Stimulated activated CD8-positive, alpha-beta memory T cell treated with anti-CD3 and anti-CD28 coated beads, Interleukin-2, amount 100 ng/mL, for 48 hours (primary cell): ENCODE data around the gene MIGA1.
"Not testable (repeated sequence)": the region's sequence is repeated elsewhere in the genome, so short reads cannot be mapped to it uniquely, and the experiment has no call there.

Source experiments
- DNase-seq, 2 donors: peaks; one replicate each; pipeline ENCODE4 v3.0.0-alpha.2; 2020; ENCODE audit warnings: low read depth in 2 of 2

MIGA1 gene, protein sequence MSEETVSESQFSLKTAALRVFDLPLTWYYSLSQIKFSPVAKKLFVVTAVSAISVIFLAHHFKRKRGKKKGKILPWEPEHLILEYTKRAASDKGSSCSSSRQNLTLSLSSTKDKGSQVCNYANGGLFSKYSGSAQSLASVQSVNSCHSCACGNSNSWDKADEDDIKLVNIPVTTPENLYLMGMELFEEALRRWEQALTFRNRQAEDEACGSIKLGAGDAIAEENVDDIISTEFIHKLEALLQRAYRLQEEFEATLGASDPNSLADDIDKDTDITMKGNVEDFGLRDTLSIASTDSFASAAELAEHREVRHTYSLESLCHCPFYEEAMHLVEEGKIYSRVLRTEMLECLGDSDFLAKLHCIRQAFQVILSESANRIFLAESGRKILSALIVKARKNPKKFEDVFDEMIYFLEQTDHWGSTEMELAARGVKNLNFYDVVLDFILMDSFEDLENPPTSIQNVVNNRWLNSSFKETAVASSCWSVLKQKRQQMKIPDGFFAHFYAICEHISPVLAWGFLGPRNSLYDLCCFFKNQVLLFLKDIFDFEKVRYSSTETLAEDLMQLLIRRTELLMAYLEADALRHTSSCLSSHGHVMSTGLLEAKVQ

DNA sequence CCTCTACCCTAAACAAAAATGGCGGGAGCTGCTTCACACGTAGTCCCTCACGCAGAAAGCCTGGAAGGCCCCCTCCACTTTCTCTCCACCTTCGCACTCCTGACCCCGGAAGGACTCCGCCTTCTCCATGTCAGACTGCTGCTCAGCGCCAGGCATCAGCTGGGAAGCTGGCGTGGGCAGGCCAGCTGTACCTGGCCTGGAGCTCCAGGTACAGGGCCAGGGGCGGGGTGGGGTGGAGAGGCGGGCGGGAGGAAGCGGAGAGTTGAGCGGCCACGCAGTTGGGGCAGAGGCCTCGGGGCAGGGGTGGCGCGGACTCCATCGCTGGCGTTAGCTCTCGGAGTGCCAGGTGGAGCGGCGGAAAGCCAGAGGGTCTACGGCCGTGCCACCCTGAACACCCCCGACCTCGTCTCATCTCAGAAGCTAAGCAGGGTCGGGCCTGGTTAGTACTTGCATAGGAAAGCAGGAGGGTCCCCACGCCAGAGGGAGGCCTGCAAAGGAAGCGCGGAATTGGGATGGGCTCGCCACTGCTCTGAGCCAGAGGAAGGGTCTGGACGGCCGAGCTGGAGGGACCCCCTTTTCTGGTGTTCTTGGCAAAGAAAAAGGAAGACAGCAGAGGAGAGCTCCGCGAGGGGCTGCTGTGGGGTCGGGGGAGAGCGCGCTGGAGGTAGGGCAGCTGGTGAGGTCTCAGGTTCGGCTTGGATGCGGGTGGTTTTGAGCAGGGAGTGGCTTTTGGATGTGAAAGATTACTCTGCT, at the start of gene MIGA1:
Gene MIGA1 (plus strand): TSS at position 121 of the 753 bp plus-strand sequence. CDS start 3,604 bp downstream, outside the sequence.
- DNase-seq = peak; percentile 62 to 75

DNA sequence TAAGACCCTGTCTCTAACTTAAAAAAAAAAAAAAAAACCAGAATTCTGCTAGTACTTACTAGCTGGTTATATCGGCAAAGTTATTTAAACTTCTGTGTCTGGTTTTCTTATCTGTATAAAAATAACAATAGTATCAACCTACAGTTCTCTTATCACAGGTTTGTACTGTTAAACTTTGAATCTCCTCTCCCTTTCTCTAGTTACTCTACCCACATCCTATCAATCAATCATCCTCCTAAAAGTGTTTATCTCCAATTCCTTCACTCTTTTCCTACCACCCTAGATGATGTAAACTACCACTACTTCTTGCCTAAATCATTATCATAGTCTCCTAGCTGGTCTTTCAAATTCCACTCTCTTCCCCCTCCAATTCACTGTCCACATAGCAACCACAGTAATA, 47.4 kb upstream of the MIGA1 start:
- DNase-seq = no peak

DNA sequence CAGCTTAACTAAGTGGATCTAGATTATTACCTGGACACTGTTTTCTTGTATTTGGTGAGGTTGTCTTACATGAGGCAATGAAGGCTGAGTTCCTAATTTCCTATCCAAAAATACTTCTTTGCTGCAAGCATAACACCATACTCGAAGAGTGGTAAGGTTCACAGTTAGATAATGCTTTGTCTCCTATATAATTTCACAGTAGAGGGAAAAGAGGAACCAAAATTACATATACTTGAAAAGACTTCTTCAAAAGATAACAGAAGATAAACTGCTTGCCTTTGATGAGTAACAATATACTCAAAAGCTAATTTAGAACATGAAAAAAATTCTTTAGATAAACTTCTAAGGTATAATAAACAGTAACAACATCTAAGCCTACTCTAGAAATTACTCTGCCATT, 40.2 kb upstream of the MIGA1 start:
- no peak for DNase-seq

DNA sequence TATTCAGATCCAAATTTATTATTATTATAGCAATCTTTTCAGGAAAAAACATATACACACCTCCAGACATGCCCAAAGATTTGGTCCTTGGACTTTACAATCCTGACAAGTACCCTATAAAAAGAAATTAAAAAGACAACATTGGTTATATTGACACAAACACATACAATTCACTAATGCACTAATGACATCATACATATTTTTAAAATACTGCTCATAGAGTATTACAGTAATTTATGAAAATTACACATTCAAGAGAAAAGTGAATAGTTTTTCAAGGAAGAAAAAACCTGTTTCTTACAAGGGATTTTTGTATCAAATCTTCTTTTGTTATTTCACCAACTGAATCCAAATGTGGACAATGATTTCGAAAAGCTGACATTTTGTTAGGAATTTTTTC, 38.1 kb upstream of the MIGA1 start:
- no peak for DNase-seq

DNA sequence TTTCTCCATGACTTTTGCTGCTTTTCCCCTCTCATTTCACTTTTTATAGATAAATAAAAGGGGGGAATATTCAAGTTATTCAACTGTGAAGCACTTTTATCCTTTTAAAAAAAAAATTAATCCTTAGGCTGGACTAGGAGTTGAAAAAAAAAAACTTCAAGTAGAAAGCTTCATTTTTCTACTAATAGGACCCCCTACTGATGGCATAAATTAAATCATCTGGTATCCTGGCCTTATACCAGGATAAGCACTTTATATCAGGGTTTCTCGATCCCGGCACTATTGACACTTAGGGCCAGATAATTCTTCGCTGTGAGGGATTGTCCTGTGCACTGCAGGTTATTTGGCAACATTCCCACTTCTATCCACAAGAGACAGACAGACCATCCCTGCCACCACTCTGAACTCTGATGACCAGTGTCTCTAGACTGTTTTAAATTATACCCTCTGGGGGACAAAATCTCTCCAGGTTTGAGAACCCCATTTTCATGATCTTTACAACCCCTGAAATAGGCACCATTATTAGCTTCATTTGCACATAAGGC, 37.4 kb upstream of the MIGA1 start:
- no peak for DNase-seq

DNA sequence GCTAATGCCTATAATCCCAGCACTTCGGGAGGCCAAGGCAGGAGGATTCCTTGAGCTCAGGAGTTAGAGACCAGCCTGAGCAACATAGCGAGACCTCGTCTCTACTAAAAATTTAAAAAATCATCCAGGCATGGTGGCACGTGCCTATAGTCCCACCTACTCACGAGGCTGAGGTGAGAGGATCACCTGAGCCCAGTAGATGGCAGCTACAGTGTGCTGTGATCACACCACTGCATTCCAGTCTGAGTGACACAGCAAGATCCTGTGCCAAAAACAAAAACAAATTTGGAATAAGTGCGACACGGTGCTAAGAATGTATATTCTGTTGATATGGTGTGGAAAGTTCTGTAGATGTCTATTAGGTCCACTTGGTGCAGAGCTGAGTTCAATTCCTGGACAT, 34.9 kb upstream of the MIGA1 start:
- no peak for DNase-seq

DNA sequence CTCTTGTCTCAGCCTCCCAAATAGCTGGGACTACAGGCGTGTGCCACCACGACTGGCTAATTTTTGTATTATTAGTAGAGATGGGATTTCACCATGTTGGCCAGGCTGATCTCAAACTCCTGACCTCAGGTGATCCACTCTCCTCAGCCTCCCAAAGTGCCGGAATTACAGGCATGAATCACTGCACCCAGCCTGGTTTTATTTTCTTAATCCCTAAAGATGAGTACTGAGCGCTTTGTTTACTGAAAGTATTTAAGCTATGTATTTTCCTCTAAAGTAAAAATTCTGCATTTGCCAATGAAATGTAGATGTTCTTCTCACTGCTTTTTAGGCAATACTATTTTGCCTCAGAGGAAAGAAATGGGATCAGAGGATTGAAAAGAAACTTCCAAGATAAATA, 30.0 kb upstream of the MIGA1 start:
- DNase-seq = not testable (repeated sequence)

DNA sequence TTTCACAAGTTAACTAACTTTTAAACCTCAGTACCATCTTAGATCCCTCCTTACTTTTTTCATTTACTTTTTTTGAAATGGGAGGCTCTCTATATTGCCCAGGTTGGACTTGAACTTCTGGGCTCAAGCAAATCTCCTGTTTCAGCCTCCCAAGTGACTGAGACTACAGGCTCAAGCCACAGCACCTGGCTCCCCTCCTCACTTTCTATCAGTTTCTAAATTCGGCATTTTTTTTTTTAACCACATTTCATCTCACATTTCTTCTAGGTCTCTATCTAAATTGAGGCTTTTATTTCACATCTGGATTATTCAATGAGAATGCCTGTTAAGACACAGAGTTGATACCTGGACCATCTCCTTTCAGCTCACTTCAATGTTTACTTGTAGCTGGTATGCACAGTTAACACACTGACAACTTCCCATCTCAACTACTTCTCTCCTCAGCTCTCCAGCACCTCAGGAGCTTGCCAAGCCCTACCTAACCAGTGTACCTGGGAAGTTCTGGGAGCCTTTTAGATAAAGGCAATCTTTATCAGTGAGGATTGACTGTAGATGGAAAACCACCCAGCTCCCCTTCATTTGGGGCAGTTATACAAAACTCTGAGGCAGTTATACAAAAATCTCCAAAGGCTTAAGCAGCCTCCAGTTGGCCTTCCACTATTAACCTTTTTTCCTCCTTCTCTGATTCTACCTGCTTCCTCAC, 23.2 kb upstream of the MIGA1 start:
- no peak for DNase-seq

DNA sequence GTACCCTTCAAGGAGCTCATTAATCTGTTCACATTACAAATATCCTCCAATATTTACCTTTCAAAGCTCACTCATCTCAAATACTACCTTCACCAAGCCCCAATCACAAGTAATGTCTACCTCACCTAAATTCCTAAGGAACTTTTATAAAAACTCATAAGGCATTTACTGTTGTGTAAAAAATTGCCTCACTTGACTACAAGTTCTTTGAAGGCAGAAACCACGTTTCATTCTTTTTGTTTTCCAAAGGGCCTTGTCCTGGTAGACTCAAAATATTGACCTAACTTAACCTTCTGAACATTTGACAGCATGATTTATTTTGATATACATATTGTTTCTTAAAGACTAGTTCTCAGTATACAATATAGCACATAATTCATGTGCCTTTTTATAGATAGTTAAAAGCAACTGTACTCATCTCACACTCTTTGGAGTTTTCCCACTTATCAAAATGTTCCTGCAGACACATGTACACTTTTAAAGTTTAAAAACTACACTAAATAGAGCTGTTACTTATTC, 22.3 kb upstream of the MIGA1 start:
- no peak for DNase-seq

DNA sequence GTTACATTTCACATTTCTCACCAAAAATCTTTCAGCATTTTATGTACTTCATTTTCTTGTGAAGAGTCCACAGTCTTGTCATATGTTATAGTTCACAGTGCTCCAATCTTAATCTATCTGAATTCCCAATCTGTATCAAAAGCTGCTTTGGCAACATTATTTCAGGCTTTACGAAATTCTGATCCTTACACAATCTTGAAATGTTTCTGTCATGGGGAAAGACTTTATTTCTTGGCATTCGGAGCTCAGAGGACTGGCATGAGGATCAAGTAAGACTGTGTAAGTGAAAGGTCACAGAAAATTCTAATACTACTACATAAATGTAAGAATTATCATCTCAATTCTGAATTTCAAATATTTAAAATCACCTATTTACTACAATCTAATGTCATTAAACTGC, 21.8 kb upstream of the MIGA1 start:
- no peak for DNase-seq

DNA sequence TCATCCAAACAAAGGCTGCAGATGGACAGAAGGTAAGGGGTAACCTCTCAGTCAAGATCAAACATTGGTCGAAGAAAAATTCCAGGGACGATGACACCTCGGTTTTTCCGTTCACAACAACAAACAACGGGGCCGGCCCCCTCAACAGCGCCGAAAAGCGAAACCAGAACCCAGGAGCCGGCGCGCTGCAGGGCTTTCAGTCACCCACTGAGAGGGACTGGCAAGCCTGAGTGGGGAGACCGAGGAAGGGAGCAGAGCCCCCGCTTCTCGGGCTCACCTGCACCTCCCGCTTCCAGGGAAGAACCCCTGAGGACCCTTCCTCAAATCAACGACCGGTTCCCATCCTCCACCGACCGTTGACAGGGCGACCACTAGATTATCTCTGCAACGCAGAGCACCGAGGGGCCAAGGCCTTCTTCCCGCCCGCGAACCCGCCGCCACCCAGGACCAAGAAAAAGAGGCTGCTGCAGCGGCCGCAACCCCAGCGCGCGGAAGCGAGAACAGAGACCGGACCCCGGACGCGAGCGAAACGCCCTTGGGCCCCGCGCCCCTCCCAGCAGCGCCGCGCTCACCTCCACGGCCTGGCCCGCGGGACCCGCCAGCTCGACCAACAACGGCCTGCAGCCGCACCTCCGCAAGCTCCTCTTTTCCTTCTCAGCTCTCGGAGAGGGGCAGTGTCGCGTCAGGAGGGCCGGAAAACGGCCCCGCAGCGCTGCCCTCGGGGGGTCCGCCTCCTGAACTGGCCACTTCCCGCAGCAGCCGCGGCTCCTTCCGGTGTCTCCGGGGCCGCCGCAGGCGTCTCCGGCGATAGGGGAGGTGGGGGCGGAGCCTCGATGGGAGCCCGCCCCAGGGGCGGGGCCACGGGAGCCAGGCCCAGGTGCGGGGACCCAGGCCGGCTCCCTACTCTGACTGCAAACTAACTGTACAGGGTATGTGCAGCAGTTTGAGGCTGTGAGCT, 20.1 kb upstream of the MIGA1 start, which contains the start of gene USP33:
Gene USP33 (minus strand): TSS at position 782 of the 958 bp plus-strand sequence. CDS start 18,155 bp downstream, outside the sequence.
- DNase-seq = peak; percentile 86 to 87

DNA sequence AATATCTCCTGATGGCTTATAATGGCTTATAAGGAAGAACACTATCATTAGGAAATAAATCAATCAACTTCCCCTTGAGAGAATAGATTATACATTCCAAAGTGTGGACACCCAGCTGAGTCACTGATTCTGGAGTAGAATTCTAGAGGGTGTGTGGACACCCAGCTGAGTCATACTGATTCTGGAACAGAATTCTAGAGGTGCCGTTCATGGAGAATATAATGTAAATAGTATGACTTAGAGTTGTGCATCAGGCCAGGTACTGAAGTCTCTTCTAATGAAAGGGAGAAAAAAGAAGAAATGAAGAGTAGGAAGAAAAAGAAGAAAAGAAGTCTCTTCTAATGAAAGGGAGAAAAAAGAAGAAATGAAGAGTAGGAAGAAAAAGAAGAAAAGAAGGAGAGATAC, 17.4 kb upstream of the MIGA1 start:
- DNase-seq = no peak

DNA sequence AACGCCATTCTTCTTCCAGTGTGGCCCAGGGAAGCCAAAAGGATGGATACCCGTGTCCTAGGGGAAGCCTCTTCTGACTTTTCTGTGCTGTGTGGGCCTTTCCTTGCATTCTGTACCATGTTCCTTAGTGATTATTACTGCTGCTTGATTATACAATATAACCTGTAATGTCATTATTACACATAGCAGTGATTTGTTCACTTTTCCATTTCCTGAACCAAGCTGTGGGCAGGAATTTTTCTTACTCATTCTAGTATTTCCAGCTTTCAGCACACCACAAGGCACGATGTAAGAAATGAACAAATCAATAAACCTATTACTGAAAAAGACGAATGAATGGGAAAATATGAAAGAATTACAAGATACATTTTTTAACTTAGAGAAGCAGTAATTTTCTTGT, 11.4 kb upstream of the MIGA1 start:
- DNase-seq = no peak

DNA sequence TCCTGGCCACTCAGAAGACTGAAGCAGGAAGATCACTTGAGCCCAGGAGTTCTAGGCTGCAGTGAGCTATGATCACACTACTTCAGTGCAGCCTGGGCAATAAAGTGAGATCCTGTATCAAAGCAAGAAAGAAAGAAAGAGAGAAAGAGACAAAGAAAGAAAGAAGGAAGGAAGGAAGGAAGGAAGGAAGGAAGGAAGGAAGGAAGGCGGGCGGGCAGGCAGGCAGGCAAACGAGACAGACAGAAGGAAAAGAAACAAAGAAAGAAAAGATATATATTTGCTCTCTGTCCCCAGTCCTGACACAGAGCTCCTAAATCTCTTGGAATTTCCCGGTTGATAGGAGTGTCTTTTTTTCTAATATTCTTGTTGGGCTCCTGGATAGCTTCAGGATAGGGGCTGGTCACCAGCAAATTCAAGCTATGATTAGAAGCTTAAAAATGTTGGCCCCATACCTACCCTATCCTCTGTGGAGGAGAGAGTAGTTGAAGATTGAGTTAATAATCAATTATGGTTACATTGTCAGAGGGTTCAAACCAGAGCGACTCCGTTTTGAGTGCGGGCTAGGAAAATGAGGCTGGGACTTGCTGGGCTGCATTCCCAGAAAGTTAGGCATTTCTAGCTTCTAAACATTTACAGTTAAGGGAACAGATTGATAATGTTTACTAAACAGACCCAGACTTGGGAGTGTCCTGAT, 3.3 kb upstream of the MIGA1 start:
- no peak for DNase-seq

DNA sequence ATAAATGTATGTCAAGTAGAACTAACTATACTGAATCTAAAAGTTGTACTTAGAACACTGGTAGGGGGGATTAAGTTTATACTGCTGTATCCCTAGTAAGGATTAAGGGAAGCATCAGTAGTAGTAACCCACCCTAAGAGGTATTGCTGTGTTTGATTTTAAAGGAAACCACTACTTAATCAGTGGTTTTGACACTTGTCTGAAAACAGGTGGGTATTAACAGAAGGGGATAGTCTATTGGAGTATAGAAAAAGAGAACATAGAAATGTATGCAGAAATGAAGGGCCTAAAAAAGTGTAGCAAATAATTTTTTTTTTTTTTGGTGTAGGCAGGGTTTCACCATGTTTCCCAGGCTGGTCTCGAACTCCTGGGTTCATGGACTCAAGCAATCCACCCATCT, 2.2 kb downstream of the MIGA1 start:
- DNase-seq = no peak

DNA sequence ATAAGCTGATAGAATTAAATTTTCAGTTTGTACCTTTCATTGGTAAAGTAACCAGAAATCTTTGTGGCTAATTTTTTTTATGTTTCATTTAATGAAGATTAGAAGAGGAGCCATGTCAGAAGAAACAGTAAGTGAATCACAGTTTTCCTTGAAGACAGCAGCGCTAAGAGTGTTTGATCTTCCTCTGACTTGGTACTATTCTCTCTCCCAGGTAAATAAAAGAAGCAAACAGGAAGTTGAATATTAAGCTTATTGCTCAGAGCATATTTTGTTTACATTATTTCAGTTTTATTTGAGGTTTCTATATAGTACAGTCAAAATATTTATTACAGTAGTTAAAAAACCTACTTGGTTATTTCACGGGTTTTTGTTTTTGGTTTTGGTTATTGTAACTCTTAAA, 3.7 kb downstream of the MIGA1 start:
- no peak for DNase-seq

DNA sequence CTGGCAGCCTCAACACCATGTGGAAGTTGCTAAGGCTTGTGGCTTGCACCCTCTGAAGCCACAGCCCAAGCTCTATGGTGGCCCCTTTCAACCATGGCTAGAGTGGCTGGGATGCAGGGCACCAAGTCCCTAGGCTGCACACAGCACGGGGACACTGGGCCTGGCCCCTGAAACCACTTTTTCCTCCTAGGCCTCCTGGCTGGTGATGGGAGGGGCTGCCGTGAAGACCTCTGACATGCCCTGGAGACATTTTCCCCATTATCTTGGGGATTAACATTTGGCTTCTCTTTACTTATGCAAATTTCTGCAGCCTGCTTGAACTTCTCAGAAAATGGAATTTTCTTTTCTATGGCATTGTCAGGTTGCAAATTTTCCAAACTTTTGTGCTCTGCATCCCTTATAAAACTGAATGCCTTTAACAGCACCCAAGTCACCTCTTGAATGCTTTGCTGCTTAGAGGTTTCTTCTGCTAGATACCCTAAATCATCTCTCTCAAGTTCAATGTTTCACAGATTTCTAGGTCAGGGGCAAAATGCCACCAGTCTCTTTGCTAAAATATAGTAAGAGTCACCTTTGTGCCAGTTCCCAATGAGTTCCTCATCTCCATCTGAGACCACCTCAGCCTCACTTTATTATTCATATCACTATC, 6.8 kb downstream of the MIGA1 start:
- DNase-seq = not testable (repeated sequence)

DNA sequence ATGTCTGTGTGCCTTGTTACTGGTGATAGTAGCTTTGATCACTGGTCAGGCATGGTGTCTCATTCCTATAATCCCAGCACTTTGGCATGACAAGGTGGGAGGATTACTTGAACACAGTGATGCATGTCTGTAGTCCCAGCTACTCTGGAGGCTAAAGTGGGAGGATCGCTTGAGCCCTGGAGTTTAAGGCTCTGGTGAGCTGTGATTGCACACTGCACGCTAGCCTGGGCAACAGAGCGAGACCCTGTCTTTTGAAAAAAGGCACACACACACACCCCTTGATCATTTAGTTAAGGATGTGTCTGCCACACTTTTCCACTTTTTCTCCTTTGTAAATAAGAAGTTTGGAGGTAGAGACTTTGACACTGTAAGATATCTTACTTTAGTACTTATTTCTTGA, 15.1 kb downstream of the MIGA1 start:
- no peak for DNase-seq
